Middle frontal gyrus (tissue), 1 donor: ENCODE data around the gene TRPM3.
"Not testable (repeated sequence)": the region's sequence is repeated elsewhere in the genome, so short reads cannot be mapped to it uniquely, and the experiment has no call there.

Source experiments
- DNase-seq: peaks from one replicate; pipeline ENCODE4 v3.0.0-alpha.2; 2015; ENCODE audit warnings: low spot score; ENCODE audit errors: extremely low spot score

The TRPM3 gene

DNA sequence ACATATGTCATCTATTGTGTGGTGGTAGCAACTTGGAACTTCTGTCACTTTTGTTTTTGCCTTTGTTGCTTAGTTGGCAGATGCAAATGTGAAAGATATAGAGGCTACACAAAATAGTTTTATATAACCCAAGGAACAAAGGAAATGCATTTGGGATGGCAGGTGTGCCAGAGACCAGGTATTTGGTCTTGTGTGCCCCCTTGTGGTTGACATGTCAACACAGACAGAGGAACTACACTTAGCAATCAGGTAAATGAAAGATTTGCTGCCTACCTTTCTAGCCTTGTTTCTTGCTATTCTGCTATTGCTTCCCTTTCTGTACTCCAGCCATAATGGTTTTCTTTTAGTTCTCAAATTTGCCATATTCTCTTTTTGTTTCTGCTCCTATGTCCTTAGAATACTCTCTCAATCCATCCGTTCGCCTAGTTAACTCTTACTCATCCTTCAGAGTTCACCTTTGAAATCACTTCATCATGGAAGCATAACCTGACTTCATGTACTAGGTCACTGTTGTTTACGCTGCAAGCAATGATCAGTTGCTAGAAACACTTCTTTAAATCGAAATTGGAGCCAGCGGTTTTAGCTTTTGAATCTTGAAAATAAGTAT lies 119.5 kb downstream of the TRPM3 start:
- no peak for DNase-seq

DNA sequence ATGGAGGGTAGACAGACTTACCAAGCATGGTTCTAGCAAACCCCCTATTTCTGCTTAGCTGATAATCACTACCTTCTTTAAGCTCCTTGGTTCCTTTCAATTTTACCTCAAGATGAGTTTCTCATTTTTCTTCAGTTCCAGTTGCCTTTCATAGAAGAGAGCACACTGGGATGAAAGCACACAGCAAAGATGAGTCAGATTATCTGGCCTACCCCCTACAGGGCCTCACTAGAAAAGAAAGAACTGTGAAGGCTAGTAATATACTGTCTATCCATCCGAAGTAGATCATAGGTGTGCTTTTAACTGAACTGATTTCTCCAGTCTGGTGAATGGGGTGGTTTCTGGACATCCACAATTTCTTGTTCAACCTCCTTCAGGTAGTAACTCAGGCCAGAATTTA lies 122.5 kb downstream of the TRPM3 start:
- no peak for DNase-seq

DNA sequence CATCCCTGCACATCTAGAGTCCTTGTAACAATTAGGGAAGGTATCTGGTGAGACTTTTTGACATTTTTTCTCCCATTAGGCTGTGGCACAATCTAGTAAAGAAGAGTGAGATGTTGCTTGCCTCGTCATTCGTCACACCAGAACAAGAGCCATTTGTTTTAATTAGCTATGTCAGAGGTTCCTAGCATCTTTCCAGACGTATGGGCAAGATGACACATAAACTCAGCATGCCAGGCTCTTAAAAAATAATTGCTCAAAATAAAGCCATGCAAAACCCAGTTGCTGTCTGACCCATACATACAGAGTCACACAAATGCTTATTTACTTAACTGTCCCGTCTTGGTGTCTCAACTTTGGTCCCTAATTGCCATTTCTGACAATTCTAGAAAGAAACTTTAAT lies 125.9 kb downstream of the TRPM3 start:
- no peak for DNase-seq

DNA sequence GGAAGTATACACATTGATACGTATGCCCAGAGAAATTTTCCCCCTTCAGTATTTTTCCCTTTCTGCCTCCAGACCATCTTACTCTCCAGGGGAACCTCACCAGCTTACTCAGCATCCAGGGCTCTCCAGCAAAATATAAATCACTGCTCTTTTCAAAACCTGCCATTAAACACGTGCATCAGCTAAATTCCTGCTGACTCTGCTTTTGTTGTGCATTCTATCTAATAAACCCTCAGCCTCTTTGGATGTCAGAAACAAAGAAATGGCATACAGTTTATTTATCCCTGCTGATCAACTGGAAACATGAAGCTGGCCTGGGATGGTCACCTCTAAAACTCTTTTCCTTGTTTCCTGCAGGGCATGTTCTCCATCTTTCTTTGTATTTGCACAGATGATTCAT lies 126.8 kb downstream of the TRPM3 start:
- no peak for DNase-seq

DNA sequence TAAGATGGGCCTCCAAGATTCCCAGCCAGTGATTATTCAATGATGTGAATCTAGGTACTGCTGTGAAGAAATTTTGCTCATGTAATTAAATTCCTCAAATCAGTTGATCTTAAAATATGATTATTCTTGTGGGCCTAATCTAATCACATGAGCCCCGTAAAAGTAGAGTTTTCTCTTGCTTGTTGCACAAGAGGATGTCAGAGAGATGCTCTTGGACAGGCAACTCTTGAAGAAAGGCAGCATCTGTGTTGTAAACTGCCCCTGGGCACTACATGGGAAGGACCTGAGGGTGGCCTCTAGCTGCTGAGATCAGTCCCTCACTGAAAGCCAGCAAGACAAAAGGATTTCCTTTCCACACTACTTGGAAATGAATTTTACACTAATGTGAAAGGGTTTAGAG lies 132.9 kb downstream of the TRPM3 start:
- no peak for DNase-seq

DNA sequence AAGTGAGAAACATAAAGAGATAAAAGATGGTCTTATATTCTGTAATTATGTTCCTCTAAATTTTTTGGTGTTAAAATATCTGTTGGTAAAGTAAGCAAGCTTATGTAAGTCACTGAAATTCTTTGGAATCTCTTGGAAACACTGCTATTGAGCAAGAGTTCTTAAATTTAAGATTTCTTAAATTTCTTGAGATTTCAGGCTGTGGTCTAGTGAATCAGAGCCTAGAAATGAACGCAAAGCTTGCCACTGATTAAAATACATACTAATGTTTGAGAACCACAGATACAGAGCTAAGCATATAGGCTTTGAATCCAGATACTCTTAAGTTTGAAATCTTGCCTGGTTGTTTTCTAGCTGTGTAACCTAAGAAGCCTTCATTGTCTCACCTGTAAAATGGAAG lies 133.4 kb downstream of the TRPM3 start:
- DNase-seq, result no peak

DNA sequence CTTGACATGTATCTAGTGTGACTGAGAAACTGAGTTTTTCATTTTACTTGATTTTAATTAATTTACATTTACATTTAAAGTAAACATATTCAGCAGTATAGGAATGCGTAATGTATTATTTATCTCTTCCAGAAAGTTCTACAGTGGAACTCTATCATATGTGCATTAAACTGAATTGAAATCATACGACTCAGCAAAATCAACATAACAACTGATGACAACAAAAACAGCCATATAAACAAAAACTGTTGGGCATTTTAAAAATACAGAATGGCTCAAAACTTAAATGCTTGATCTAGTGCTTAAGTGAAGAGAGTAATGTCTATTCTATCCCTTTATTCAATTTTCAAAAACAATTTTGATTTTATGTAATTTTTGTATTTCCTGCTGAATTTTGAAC lies 134.4 kb downstream of the TRPM3 start:
- DNase-seq, result no peak

DNA sequence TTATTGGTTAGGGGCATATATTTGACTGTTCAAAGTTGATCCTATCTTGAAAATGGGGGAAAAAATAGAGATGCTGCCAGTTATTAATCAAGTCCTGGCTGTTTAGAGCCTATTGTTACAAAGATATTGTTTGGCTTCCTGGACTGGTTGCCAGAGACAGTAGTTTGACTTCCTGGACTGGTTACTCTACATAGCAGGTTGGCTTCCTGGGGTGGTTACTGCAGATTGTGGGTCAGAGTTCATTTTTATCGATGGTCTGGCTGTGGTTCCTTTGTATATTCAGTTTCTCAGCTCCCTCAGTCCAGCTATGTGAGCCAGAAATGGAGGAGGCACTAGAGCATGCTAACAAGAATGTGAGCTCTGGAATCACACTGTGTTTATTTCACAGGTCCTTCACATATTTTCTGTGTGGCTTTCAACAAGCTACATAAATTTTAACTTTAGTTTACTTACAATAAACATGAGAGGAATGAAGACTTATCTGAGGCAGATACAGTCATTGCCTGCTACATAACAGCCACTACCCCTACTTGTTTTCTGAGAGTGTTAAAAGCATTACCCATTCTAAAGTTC lies 137.6 kb downstream of the TRPM3 start:
- DNase-seq, result no peak

DNA sequence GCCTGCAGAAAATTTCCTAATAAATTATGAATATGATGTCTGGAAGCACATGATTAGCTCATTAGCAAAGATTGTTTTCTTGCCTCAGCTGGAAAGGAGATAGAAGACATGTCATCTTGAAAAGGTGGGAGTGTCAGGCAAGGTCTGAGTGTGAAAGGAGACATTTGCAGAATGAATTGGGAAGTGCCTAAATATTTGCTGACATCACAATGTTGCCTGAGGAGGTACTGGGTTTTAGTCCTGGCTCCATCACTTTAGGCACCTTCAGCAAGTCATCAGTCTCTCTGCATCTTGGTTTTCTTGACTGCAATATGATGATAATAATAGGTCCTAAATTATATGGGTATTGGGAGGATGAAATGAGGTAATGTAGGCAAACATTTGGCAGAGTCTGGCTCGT lies 140.1 kb downstream of the TRPM3 start:
- DNase-seq, result no peak

DNA sequence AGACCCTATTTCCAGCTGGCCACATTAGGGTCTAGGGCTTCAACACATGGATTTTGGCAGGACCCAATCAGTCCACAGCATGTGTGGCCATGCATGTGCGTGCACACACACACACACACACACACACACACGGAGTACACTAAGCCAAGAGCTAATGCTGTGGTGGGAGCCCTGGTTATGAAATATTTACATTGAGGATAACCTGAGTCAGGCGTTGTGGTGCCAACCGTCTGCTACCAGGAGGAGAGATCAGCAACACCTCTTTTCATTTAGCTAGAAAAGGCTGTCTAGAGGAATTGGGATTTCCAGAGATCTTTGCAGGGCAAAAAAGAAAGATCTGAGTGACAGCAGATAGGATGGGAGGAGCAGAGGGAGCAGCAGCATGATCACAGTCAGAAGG lies 141.5 kb downstream of the TRPM3 start:
- DNase-seq, result no peak

DNA sequence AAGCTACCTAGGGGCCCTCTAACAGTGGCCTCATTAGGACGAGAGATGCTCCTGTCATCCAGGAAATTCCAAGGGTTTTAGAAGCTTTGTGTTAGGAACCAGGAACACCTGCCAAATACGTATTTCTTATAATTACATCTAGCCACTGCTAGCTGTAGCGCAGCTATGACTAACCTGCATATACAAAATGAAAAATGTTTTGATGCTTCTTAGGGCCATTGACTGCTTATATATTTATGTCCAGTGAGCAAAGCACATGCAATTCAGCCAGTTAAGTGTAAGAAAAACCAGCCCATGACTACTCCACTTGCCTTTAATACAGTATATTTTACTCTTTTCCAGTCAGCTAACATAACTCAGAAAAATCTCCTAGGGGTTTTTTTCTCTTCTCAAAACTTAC lies 143.3 kb downstream of the TRPM3 start:
- DNase-seq, result no peak

DNA sequence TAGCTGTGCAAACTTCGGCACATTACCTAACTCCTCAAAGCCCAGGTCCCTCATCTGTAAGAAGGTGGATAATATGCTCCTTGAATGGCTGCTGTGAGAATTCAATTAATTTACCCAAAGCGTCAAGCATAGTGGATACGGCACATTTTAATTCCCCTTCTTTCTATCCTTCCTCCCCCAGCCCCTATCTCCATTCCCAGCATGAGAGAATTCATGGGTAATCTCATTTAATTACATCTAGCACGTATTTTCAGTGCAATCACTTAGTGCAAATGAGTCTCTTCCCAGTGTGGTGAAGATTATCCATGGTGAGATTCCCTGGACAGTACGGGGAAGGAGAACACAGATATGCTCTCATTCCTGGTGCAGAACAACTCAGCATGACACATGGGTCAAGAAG lies 145.6 kb downstream of the TRPM3 start:
- DNase-seq, result no peak

DNA sequence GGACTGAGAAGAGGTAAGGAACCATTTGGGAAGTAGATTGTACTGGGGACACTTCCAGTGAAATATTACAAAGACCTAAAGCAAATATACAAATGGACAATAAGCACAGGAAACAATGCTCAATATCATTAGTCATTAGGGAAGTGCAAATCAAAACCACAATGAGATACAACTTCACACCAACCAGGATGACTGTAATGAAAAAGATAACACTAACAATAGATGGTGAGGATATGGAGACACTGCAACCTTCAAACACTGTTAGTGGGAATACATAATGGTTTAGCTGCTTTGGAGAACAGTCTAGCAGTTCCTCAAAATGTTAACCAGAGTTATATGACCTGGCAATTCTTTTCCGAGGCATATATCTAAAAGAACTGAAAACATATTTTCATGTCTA lies 149.7 kb downstream of the TRPM3 start:
- DNase-seq, result no peak

DNA sequence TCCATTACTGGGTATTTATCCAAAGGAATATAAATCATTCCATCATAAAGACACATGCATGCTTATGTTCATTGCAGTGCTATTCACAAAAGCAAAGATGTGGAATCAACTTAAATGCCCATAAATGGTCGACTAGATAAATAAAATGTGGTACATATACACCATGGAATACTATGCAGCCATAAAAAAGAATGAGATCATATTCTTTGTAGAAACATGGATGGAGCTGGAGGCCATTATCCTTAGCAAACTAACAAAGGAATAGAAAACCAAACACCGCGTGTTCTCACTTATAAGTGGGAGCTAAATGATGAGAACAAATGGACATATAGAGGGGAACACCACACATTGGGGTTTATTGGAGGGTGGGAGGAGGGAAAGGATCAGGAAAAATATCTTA lies 155.0 kb downstream of the TRPM3 start:
- not testable (repeated sequence) for DNase-seq

DNA sequence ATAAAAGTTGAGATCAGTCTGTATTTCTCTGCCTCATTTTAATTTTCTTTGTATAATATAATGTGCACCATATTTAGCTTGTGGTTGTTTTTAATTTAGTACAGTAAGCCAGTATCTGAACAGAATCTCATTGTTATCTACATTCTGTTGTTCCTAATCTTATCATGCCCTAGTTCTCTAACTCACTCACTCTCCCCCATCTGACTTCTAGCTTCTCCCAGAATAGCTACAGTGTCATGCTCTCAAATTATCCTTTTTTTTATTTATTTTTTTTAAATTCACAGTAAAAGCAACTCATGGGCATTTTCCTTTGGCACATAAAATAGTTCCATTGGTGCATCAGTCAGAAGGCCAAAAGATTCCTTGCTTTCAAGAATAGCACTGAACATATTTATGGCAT lies 156.6 kb downstream of the TRPM3 start:
- DNase-seq, result no peak

DNA sequence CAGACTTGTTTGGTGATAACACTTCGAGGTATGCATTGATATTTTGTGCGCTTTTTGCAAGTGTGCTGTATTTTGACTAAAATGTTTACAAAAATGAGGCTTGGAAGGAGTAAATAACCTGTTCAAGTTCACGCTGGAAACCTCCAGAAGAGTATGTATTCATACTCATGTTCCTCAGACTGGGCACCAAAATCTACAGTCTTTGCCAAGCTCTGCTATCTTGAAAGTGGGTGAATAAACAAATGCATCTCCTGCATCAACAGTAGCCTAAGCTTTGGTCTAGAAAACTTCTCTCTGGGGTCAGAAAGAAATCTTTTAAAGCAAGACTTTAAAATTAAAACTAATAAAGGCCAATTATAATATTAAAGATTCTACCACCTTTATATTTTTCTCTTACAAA lies 157.9 kb downstream of the TRPM3 start:
- no peak for DNase-seq

DNA sequence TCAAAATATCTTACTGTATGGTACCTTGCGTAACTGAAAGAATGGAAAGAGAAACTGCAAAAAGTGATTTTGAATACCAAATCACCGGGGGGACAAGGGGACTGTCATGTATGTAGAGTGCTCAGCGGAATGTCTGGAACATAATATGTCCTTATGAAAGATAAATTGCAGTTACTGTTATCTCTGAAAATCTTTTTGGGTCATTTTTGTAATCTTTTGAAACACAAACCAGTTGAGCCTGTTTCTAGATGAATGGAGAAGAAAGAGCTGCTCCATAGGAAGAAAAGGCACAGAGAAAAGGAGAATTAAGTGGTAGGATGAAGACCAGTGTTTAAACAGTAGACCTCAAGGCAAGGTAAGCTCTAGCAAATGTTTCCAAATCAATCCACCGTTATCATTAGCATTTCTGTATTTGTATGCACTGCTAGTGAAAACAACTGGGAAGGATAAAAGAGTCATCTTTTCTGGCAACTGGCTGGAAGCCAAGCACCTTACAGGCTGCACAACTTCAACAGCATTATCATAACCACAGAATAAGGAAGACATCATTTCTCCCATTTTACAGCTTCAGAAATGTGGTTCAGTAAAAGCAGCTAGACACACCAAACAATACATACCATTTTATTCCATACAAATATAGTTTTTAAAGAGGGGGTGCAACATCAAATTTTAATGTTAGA lies 158.5 kb downstream of the TRPM3 start:
- no peak for DNase-seq

DNA sequence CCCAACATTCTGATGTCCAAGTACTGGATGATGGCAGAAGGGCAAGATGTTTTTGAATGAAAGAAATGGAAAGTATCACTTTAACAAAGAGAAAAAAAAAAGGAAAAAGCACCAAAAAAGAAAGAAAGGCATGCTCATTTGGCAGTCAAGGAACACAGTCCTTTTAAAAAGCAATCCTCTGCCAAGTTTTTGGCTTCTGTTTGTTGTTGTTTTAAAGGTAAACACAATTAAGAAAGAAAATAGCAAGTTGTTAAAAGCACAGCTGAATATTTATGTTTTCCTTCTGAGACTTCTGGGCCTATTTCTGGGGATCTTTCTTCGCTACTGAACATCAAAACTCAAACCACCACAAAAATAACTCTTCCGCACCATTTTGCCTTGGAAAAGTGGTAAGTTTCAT lies 162.1 kb downstream of the TRPM3 start:
- DNase-seq, result no peak

DNA sequence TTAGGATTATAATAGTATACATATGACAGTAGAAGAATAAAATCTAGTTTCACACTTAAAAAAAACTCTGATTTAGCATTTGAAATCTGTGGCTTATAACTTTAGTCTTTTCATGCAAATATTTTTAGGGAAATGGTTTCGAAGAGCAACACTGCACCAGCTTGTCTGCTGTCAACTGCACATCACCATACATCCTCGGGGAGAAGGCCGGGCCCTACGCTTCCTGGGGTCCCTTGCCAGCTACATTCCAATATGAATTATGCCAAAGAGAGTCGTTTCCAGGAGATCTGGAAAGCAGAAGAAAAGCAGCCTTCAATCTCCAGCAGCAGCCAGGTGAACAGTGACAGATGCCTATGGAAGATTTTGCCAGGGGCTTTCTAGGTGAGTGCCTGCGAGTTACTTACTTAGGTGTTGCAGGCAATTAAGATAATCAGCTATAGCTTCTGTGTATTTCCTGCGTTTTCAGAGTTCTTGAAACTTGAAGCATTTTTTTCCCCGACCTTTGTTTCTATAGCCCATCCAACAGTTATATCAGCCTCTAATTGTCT lies 166.8 kb downstream of the TRPM3 start:
- DNase-seq, result no peak

DNA sequence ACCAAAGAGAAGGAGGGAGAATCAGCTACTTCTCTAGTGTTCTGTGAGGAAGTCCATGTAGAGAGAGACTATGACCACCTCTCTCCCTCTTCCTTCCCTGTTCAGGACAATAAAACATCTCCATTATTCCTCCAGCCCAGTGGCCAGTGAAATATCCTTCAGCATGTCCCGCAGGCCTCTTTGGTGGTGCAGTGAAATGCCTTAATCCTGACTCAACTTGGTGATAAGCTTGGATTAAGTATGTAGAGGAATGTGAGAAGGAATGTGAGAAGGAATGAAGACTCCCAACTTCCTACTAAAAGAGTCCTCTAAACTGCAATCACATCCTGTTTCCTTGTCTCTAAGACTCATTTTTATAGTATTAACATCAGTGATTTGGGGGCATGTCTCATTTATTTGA lies 167.3 kb downstream of the TRPM3 start:
- no peak for DNase-seq

DNA sequence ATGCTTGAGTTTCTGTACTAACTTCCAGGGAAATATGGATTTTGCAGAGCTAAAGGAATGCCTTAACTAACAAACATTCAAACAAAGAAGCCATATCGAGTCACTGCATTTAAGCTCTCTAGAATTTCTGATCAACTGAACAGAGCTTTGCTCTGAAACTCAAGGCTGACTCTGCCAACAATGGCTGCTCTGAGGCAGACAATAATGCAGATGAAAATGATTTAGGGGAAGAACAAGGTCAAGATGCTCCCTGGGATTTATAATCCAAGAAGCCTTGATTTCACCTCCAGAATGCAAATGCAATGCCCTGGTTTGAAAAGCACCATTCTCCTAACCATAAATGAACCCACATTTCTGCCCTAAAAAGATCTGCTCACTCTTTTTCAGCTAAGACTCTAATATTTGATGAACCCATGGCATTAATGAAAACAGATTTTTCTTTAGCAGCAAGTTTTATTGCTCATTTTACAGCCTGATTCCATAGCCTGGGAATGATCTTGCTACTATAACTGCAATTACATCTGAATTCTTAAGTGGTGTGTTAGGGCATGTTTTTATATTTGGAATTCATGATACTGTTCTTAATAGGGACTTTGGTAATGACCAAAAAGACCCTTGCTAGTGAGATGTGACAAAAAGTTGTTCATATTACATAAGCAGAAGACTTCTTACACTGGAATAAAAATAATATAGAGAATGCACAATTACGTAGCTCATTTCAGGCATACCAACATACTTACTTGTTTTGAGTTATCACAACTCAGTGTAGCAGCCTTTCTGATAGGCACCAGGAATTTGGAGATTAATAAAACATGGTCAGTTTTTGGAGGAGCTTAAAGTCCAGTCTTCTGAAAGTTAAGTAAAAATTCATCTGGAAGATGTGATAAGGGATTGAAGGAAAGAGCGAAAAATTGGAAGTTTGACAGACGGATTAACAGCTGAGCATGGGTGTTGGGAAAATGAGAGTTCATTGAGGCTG lies 169.4 kb downstream of the TRPM3 start:
- DNase-seq, result no peak

DNA sequence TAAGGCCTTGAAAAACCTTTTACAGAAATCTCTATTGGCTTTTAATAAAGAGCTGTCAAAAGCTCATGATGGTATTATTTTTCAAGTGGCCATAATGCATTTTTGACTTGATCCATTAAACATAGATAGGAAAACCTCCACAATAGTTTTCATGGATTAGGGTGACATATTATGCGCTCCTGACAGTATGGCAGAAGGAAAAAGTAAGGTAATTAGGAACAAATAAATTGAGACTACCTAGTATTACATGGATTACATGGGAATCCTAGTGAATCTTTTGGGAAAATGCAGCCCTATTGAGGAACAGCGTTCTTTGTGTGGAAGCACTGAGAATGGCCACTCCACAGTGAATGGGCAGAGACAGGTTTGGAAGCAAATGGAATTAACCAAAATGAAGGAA lies 171.2 kb downstream of the TRPM3 start:
- no peak for DNase-seq
